Left ventricle myocardium inferior (tissue), 1 donor: Measurements from ENCODE around the gene GNA14. TPM values are rescaled to one million over a fixed set of nuclear protein-coding genes. Genes with fewer than 3 reads are reported as not detected.

ENCODE experiments used
- DNase-seq: peaks from one replicate; pipeline ENCODE4 v3.0.0-alpha.2; 2020
- H3K27ac ChIP-seq: fragments of 200-600 bp; replicated peaks from 2 replicates; pipeline ENCODE4 v1.8.0; 2021
- H3K27me3 ChIP-seq: fragments of 200-600 bp; 2 replicates; pipeline ENCODE4 v1.8.0; 2021; ENCODE audit warnings: low read depth
- H3K36me3 ChIP-seq: fragments of 200-600 bp; 2 replicates; pipeline ENCODE4 v1.8.0; 2021
- H3K4me1 ChIP-seq: fragments of 200-600 bp; 2 replicates; pipeline ENCODE4 v1.8.0; 2021
- H3K4me3 ChIP-seq: fragments of 200-600 bp; 2 replicates; pipeline ENCODE4 v1.8.0; 2021; ENCODE audit warnings: mild to moderate bottlenecking, moderate library complexity
- H3K9me3 ChIP-seq: fragments of 200-600 bp; replicated peaks from 2 replicates; pipeline ENCODE4 v1.8.0; 2021
- CTCF ChIP-seq: fragments of 200-600 bp; IDR thresholded peaks from 2 replicates; pipeline ENCODE4 v1.8.0; 2021; ENCODE audit warnings: antibody characterized with exemption, mild to moderate bottlenecking, borderline replicate concordance
- intact Hi-C: fragments of 100-400 bp; cut with micrococcal nuclease; formaldehyde crosslinking; loops from one replicate; pipeline ENCODE4 v1.11.0; 2022
- total RNA-seq: library from RNA; stranded (reverse); fragmentation: NEBNext Ultra II Directional; extraction: Animal tissue kit (Norgen Biotek cat#: 25700); gene quantifications from one replicate; pipeline ENCODE4 v1.2.1, GENCODE V29; 2021
- donor health status: DM: no; HTN: yes; CAD: no; lungs with severe emphysema.

The GNA14 gene
- total RNA-seq, 1 donor from 2014 or later, result 2.2 TPM

GRCh38 chr9:77453825-77454647 lies 194.1 kb downstream of the GNA14 start:
- H3K4me1 ChIP-seq, result peaks cover 10% of the 10 kb centered on the region
- no peaks in the 10 kb centered on the region for H3K36me3 ChIP-seq
- no peak for DNase-seq
- TF ChIP-seq CTCF, result no peak
- H3K27me3 ChIP-seq, result peaks cover 3% of the 10 kb centered on the region
- no peak overlapping the region for H3K27ac ChIP-seq
- intact Hi-C loops, result no loop called here
- no peak overlapping the region for H3K4me3 ChIP-seq
- H3K9me3 ChIP-seq, result no peaks in the 10 kb centered on the region

GRCh38 chr9:77451507-77451906 lies 196.6 kb downstream of the GNA14 start:
- H3K27me3 ChIP-seq, result peaks cover 3% of the 10 kb centered on the region
- H3K27ac ChIP-seq, result no peak overlapping the region
- no peaks in the 10 kb centered on the region for H3K36me3 ChIP-seq
- TF ChIP-seq CTCF, result no peak
- no peaks in the 10 kb centered on the region for H3K4me1 ChIP-seq
- intact Hi-C loops, result no loop called here
- no peak overlapping the region for H3K4me3 ChIP-seq
- no peak for DNase-seq
- H3K9me3 ChIP-seq, result peaks cover 8% of the 10 kb centered on the region

- no peak for TF ChIP-seq CTCF
These were observed 198.0 kb downstream of the GNA14 start for GRCh38 chr9:77450085-77450475.

GRCh38 chr9:77449240-77450084 lies 198.7 kb downstream of the GNA14 start:
- no peak for TF ChIP-seq CTCF
- no peaks in the 10 kb centered on the region for H3K4me1 ChIP-seq
- no peak overlapping the region for H3K4me3 ChIP-seq
- intact Hi-C loops, result no loop called here
- peaks cover 3% of the 10 kb centered on the region for H3K27me3 ChIP-seq
- no peaks in the 10 kb centered on the region for H3K36me3 ChIP-seq
- no peak for DNase-seq
- no peak overlapping the region for H3K27ac ChIP-seq
- peaks cover 8% of the 10 kb centered on the region for H3K9me3 ChIP-seq

More at GRCh38 chr9:77450085-77450475, 198.0 kb downstream of the GNA14 start:
- peaks cover 8% of the 10 kb centered on the region for H3K9me3 ChIP-seq
- no peaks in the 10 kb centered on the region for H3K36me3 ChIP-seq
- H3K27me3 ChIP-seq, result peaks cover 3% of the 10 kb centered on the region
- H3K4me3 ChIP-seq, result no peak overlapping the region
- DNase-seq, result no peak
- intact Hi-C loops, result no loop called here
- no peak overlapping the region for H3K27ac ChIP-seq
- H3K4me1 ChIP-seq, result no peaks in the 10 kb centered on the region

GRCh38 chr9:77447646-77448045 lies 200.5 kb downstream of the GNA14 start:
- peaks cover 3% of the 10 kb centered on the region for H3K27me3 ChIP-seq
- H3K27ac ChIP-seq, result no peak overlapping the region
- TF ChIP-seq CTCF, result no peak
- DNase-seq, result no peak
- H3K9me3 ChIP-seq, result peaks cover 8% of the 10 kb centered on the region
- intact Hi-C loops, result no loop called here
- no peak overlapping the region for H3K4me3 ChIP-seq
- H3K36me3 ChIP-seq, result no peaks in the 10 kb centered on the region
- H3K4me1 ChIP-seq, result no peaks in the 10 kb centered on the region
